HepG2 (cell line): ENCODE data around the gene TTPAL. TPM values are rescaled to one million over a fixed set of nuclear protein-coding genes. Genes with fewer than 3 reads are reported as not detected.

ENCODE experiments used
- ARHGAP35 ChIP-seq: sonication (generic); formaldehyde crosslinking; IDR thresholded peaks from 2 replicates; pipeline ENCODE4 v1.9.0; 2022; ENCODE audit warnings: mild to moderate bottlenecking, inconsistent platforms, moderate library complexity, missing genetic modification reagents, borderline replicate concordance
- CENPT ChIP-seq: sonication (generic); formaldehyde crosslinking; IDR thresholded peaks from 2 replicates; pipeline ENCODE4 v1.8.0; 2022; ENCODE audit warnings: low read depth, mild to moderate bottlenecking, moderate library complexity, missing genetic modification reagents
- CREBL2 ChIP-seq: sonication (generic); formaldehyde crosslinking; IDR thresholded peaks from 2 replicates; pipeline ENCODE4 v1.8.1; 2023; ENCODE audit warnings: missing genetic modification reagents, mild to moderate bottlenecking, borderline replicate concordance
- CREM ChIP-seq, 2 experiments: sonication (generic) in 1 of 2; formaldehyde crosslinking in 1 of 2; IDR thresholded peaks; 2 replicates each; pipeline versions ENCODE4 v1.4.0 to v1.6.1; 2016 to 2020; ENCODE audit warnings: antibody characterized with exemption in 1 of 2, mild to moderate bottlenecking in 1 of 2, missing genetic modification reagents in 1 of 2
- ESRRA ChIP-seq: sonication (generic); formaldehyde crosslinking; IDR thresholded peaks from 2 replicates; pipeline ENCODE4 v1.5.1; 2020; ENCODE audit warnings: mild to moderate bottlenecking, low read depth, missing genetic modification reagents
- HMG20B ChIP-seq: conservative IDR thresholded peaks from 2 replicates; pipeline ENCODE4 v1.6.1; 2016; ENCODE audit warnings: missing genetic modification reagents, missing compliant biosample characterization
- HOXA3 ChIP-seq: sonication (generic); formaldehyde crosslinking; IDR thresholded peaks from 2 replicates; pipeline ENCODE4 v1.5.0; 2020; ENCODE audit warnings: missing genetic modification reagents
- HOXA7 ChIP-seq: sonication (generic); formaldehyde crosslinking; IDR thresholded peaks from 2 replicates; pipeline ENCODE4 v1.8.1; 2022; ENCODE audit warnings: mild to moderate bottlenecking, missing genetic modification reagents, moderate library complexity
- NAIF1 ChIP-seq: sonication (generic); formaldehyde crosslinking; IDR thresholded peaks from 2 replicates; pipeline ENCODE4 v1.5.0; 2020; ENCODE audit warnings: mild to moderate bottlenecking, missing genetic modification reagents, borderline replicate concordance
- PAXIP1 ChIP-seq: sonication (generic); formaldehyde crosslinking; conservative IDR thresholded peaks from 2 replicates; pipeline ENCODE4 v1.4.0; 2020; ENCODE audit warnings: mild to moderate bottlenecking, missing genetic modification reagents, moderate library complexity
- RFXAP ChIP-seq: sonication (generic); formaldehyde crosslinking; IDR thresholded peaks from 2 replicates; pipeline ENCODE4 v1.4.0; 2020; ENCODE audit warnings: missing genetic modification reagents, borderline replicate concordance
- SMC3 ChIP-seq: IDR thresholded peaks from 2 replicates; pipeline ENCODE4 v1.6.1; 2011; ENCODE audit warnings: low read length, improper control_type of control experiment
- SPEN ChIP-seq: sonication (generic); formaldehyde crosslinking; IDR thresholded peaks from 2 replicates; pipeline ENCODE4 v1.5.1; 2020; ENCODE audit warnings: low read depth, mild to moderate bottlenecking, missing genetic modification reagents
- SUZ12 ChIP-seq: fragments of 150-350 bp; IDR thresholded peaks from 2 replicates; pipeline ENCODE4 v1.6.1; 2014; ENCODE audit warnings: low read depth, low read length
- TBX2 ChIP-seq: sonication (generic); formaldehyde crosslinking; IDR thresholded peaks from 2 replicates; pipeline ENCODE4 v1.5.0; 2020; ENCODE audit warnings: missing genetic modification reagents, mild to moderate bottlenecking, borderline replicate concordance
- ZBTB33 ChIP-seq: sonication (generic); formaldehyde crosslinking; IDR thresholded peaks from 2 replicates; pipeline ENCODE4 v1.4.0; 2020; ENCODE audit warnings: missing genetic modification reagents
- ZBTB43 ChIP-seq: sonication (generic); formaldehyde crosslinking; conservative IDR thresholded peaks from 2 replicates; pipeline ENCODE4 v1.4.0; 2020; ENCODE audit warnings: missing genetic modification reagents
- ZFP82 ChIP-seq: sonication (generic); formaldehyde crosslinking; IDR thresholded peaks from 2 replicates; pipeline ENCODE4 v1.5.1; 2020; ENCODE audit warnings: mild to moderate bottlenecking, missing genetic modification reagents, borderline replicate concordance
- ZFY ChIP-seq: sonication (generic); formaldehyde crosslinking; IDR thresholded peaks from 2 replicates; pipeline ENCODE4 v1.4.0; 2020; ENCODE audit warnings: missing genetic modification reagents
- ZNF3 ChIP-seq: IDR thresholded peaks from 2 replicates; pipeline ENCODE4 v1.7.0; 2017; ENCODE audit warnings: inconsistent platforms
- ZNF33B ChIP-seq: sonication (generic); formaldehyde crosslinking; IDR thresholded peaks from 2 replicates; pipeline ENCODE4 v1.5.1; 2020; ENCODE audit warnings: mild to moderate bottlenecking, missing genetic modification reagents
- ZNF670 ChIP-seq: sonication (generic); formaldehyde crosslinking; IDR thresholded peaks from 2 replicates; pipeline ENCODE4 v1.8.0; 2022; ENCODE audit warnings: mild to moderate bottlenecking, missing genetic modification reagents, borderline replicate concordance
- ZNF724P ChIP-seq: sonication (generic); formaldehyde crosslinking; IDR thresholded peaks from 2 replicates; pipeline ENCODE4 v1.8.0; 2022; ENCODE audit warnings: missing genetic modification reagents, borderline replicate concordance
- ZNF747 ChIP-seq: sonication (generic); formaldehyde crosslinking; IDR thresholded peaks from 2 replicates; pipeline ENCODE4 v1.8.1; 2023; ENCODE audit warnings: missing genetic modification reagents, mild to moderate bottlenecking, borderline replicate concordance
- polyA plus RNA-seq, 8 experiments: library from polyadenylated mRNA; depleted of rRNA in 3 of 8; stranded (reverse) in 7 of 8; unstranded in 1 of 8; fragments of >200 nt; fragmentation: Illumina TruSeq in 4 of 8; extraction: Trizol in 4 of 8; gene quantifications; 2 replicates each; pipeline versions ENCODE4 v1.2.1 to v1.2.3, GENCODE V29; 2011 to 2016; ENCODE audit warnings: low read depth in 4 of 8, missing spikeins in 1 of 8, mixed read lengths in 1 of 8; ENCODE audit not compliant: insufficient read depth in 1 of 8
- total RNA-seq, 5 experiments: library from RNA; depleted of rRNA; stranded (reverse); fragments of >200 nt; fragmentation: Illumina TruSeq; extraction: Trizol; gene quantifications; 2 replicates each; pipeline ENCODE4 v1.2.3, GENCODE V29; 2016; ENCODE audit warnings: low read depth in 1 of 5

Gene TTPAL
- total and polyA plus RNA-seq, 2 of the 13 experiments (the other 11 are each of a cell fraction or from before 2014, with no cell fraction given) = 4.3 to 18.8 TPM

GRCh38 chr20:44447827-44448419, 27.8 kb upstream of the TTPAL start (continued):
- TF ChIP-seq ZNF747 (CRISPR knock-in tag) (0 out of 2 replicates have a peak, but pooled peaks have one; percentile 45), HOXA3 (CRISPR knock-in tag) (peak; percentile 17; the same call in 1 of the 2 replicates), ESRRA (CRISPR knock-in tag) (no peak), CENPT (no peak), ZNF670 (CRISPR knock-in tag) (no peak), ZNF724P (CRISPR knock-in tag) (no peak), SMC3 (no peak), CREBL2 (CRISPR knock-in tag) (0 out of 2 replicates have a peak, but pooled peaks have one; percentile 29), HMG20B (CRISPR knock-in tag) (no peak), ZFP82 (CRISPR knock-in tag) (0 out of 2 replicates have a peak, but pooled peaks have one; percentile 31), ZBTB33 (CRISPR knock-in tag) (no peak), NAIF1 (CRISPR knock-in tag) (no peak), ZNF3 (CRISPR knock-in tag) (0 out of 2 replicates have a peak, but pooled peaks have one; percentile 40), ARHGAP35 (CRISPR knock-in tag) (no peak), ZBTB43 (CRISPR knock-in tag) (no peak), CREM (IDR thresholded peaks at IDR 0.05) (no peak), CREM (CRISPR knock-in tag; IDR thresholded peaks at IDR 0.05) (no peak), ZFY (no peak), TBX2 (no peak), ZNF33B (CRISPR knock-in tag) (no peak), PAXIP1 (CRISPR knock-in tag) (0 out of 2 replicates have a peak, but pooled peaks have one; percentile 53), SUZ12 (no peak), SPEN (CRISPR knock-in tag) (peak; percentile 36; the same call in 1 of the 2 replicates), HOXA7 (CRISPR knock-in tag) (no peak), RFXAP (CRISPR knock-in tag) (no peak)
